HepG2 (cell line): Measurements from ENCODE around the gene HLA-DMB. TPM values are rescaled to one million over a fixed set of nuclear protein-coding genes. Genes with fewer than 3 reads are reported as not detected.

Source experiments
- AFF4 ChIP-seq: sonication (generic); formaldehyde crosslinking; IDR thresholded peaks from 2 replicates; pipeline ENCODE4 v1.4.0; 2020; ENCODE audit warnings: missing genetic modification reagents
- CREB3 ChIP-seq: sonication (generic); formaldehyde crosslinking; IDR thresholded peaks from 2 replicates; pipeline ENCODE4 v1.5.0; 2020; ENCODE audit warnings: missing genetic modification reagents
- ELF1 ChIP-seq: sonication (generic); formaldehyde crosslinking; IDR thresholded peaks from 2 replicates; pipeline ENCODE4 v1.4.0; 2020; ENCODE audit warnings: missing genetic modification reagents
- JUN ChIP-seq: sonication (generic); formaldehyde crosslinking; IDR thresholded peaks from 2 replicates; pipeline ENCODE4 v1.4.0; 2020; ENCODE audit warnings: mild to moderate bottlenecking, missing genetic modification reagents
- MAFK ChIP-seq, 2 experiments: IDR thresholded peaks in 1 of 2; conservative IDR thresholded peaks in 1 of 2; 2 replicates each; pipeline ENCODE4 v1.6.1; 2011; ENCODE audit warnings: improper control_type of control experiment in 2 of 2, low read length in 2 of 2
- SAP130 ChIP-seq: IDR thresholded peaks from 2 replicates; pipeline ENCODE4 v1.6.1; 2016; ENCODE audit warnings: low read depth
- SIX4 ChIP-seq: sonication (generic); formaldehyde crosslinking; IDR thresholded peaks from 2 replicates; pipeline ENCODE4 v1.4.0; 2020; ENCODE audit warnings: missing genetic modification reagents
- SP140L ChIP-seq: sonication (generic); formaldehyde crosslinking; IDR thresholded peaks from 2 replicates; pipeline ENCODE4 v1.4.0; 2020; ENCODE audit warnings: missing genetic modification reagents, borderline replicate concordance
- WIZ ChIP-seq: sonication (generic); formaldehyde crosslinking; IDR thresholded peaks from 2 replicates; pipeline ENCODE4 v1.5.1; 2020; ENCODE audit warnings: mild to moderate bottlenecking, missing genetic modification reagents
- ZBTB38 ChIP-seq: sonication (generic); formaldehyde crosslinking; IDR thresholded peaks from 2 replicates; pipeline ENCODE4 v1.5.1; 2020; ENCODE audit warnings: mild to moderate bottlenecking, missing genetic modification reagents
- ZNF264 ChIP-seq: sonication (generic); formaldehyde crosslinking; IDR thresholded peaks from 2 replicates; pipeline ENCODE4 v1.4.0; 2020; ENCODE audit warnings: missing genetic modification reagents
- ZNF350 ChIP-seq: sonication (generic); formaldehyde crosslinking; IDR thresholded peaks from 2 replicates; pipeline ENCODE4 v1.4.0; 2020; ENCODE audit warnings: mild to moderate bottlenecking, low read depth, missing genetic modification reagents, borderline replicate concordance
- ZNF572 ChIP-seq: sonication (generic); formaldehyde crosslinking; IDR thresholded peaks from 2 replicates; pipeline ENCODE4 v1.5.1; 2020; ENCODE audit warnings: mild to moderate bottlenecking, missing genetic modification reagents
- ZNF772 ChIP-seq: sonication (generic); formaldehyde crosslinking; IDR thresholded peaks from 2 replicates; pipeline ENCODE4 v1.5.0; 2020; ENCODE audit warnings: mild to moderate bottlenecking, missing genetic modification reagents
- ZNF790 ChIP-seq: sonication (generic); formaldehyde crosslinking; IDR thresholded peaks from 2 replicates; pipeline ENCODE4 v1.8.0; 2022; ENCODE audit warnings: missing genetic modification reagents, mild to moderate bottlenecking, borderline replicate concordance
- polyA plus RNA-seq, 8 experiments: library from polyadenylated mRNA; depleted of rRNA in 3 of 8; stranded (reverse) in 7 of 8; unstranded in 1 of 8; fragments of >200 nt; fragmentation: Illumina TruSeq in 4 of 8; extraction: Trizol in 4 of 8; gene quantifications; 2 replicates each; pipeline versions ENCODE4 v1.2.1 to v1.2.3, GENCODE V29; 2011 to 2016; ENCODE audit warnings: low read depth in 4 of 8, missing spikeins in 1 of 8, mixed read lengths in 1 of 8; ENCODE audit not compliant: insufficient read depth in 1 of 8
- total RNA-seq, 5 experiments: library from RNA; depleted of rRNA; stranded (reverse); fragments of >200 nt; fragmentation: Illumina TruSeq; extraction: Trizol; gene quantifications; 2 replicates each; pipeline ENCODE4 v1.2.3, GENCODE V29; 2016; ENCODE audit warnings: low read depth in 1 of 5
- TF ChIP-seq, protein P1 (sequence below): sonication (generic); formaldehyde crosslinking; conservative IDR thresholded peaks from 2 replicates; pipeline ENCODE4 v1.4.0; 2020; ENCODE audit warnings: mild to moderate bottlenecking, missing genetic modification reagents, moderate library complexity
- TF ChIP-seq, protein P2 (sequence below): sonication (generic); formaldehyde crosslinking; IDR thresholded peaks from 2 replicates; pipeline ENCODE4 v1.8.1; 2023; ENCODE audit warnings: mild to moderate bottlenecking, moderate library complexity, missing genetic modification reagents

The HLA-DMB gene
- total and polyA plus RNA-seq, 2 of the 13 experiments (the other 11 are each of a cell fraction or from before 2014, with no cell fraction given), result not detected

GRCh38 chr6:32971581-32972352, 30.9 kb upstream of the HLA-DMB start (continued):
- TF ChIP-seq, protein P1, sequence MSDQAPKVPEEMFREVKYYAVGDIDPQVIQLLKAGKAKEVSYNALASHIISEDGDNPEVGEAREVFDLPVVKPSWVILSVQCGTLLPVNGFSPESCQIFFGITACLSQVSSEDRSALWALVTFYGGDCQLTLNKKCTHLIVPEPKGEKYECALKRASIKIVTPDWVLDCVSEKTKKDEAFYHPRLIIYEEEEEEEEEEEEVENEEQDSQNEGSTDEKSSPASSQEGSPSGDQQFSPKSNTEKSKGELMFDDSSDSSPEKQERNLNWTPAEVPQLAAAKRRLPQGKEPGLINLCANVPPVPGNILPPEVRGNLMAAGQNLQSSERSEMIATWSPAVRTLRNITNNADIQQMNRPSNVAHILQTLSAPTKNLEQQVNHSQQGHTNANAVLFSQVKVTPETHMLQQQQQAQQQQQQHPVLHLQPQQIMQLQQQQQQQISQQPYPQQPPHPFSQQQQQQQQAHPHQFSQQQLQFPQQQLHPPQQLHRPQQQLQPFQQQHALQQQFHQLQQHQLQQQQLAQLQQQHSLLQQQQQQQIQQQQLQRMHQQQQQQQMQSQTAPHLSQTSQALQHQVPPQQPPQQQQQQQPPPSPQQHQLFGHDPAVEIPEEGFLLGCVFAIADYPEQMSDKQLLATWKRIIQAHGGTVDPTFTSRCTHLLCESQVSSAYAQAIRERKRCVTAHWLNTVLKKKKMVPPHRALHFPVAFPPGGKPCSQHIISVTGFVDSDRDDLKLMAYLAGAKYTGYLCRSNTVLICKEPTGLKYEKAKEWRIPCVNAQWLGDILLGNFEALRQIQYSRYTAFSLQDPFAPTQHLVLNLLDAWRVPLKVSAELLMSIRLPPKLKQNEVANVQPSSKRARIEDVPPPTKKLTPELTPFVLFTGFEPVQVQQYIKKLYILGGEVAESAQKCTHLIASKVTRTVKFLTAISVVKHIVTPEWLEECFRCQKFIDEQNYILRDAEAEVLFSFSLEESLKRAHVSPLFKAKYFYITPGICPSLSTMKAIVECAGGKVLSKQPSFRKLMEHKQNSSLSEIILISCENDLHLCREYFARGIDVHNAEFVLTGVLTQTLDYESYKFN (CRISPR knock-in tag), result peak; percentile 43
- no peak for TF ChIP-seq ZNF572
- TF ChIP-seq WIZ (CRISPR knock-in tag), result no peak
- no peak; the same call in 1 of the 2 replicates for TF ChIP-seq SAP130 (CRISPR knock-in tag)
- TF ChIP-seq JUN, result peak; percentile 77
- no peak for TF ChIP-seq ZNF772 (CRISPR knock-in tag)
- TF ChIP-seq SIX4 (CRISPR knock-in tag), result peak; percentile 45; the same call in 1 of the 2 replicates
- TF ChIP-seq CREB3 (CRISPR knock-in tag), result no peak; the same call in 1 of the 2 replicates
- TF ChIP-seq ZNF264 (CRISPR knock-in tag), result peak; percentile 64
- peak; percentile 100 for TF ChIP-seq ZBTB38
- TF ChIP-seq ZNF350, result peak; percentile 74; the same call in 1 of the 2 replicates
- TF ChIP-seq ELF1 (CRISPR knock-in tag), result peak; percentile 57
- TF ChIP-seq AFF4, result peak; percentile 67; the same call in 1 of the 2 replicates
- TF ChIP-seq ZNF790 (CRISPR knock-in tag), result peak; percentile 71; the same call in 1 of the 2 replicates
- no peak for TF ChIP-seq MAFK (conservative IDR thresholded peaks at IDR 0.05 in 1 of 2, IDR thresholded peaks at IDR 0.05 in 1 of 2; ENCODE audit: low read length in 2 of 2)
- TF ChIP-seq SP140L (CRISPR knock-in tag), result peak; percentile 95; the same call in 1 of the 2 replicates
- TF ChIP-seq, protein P2, sequence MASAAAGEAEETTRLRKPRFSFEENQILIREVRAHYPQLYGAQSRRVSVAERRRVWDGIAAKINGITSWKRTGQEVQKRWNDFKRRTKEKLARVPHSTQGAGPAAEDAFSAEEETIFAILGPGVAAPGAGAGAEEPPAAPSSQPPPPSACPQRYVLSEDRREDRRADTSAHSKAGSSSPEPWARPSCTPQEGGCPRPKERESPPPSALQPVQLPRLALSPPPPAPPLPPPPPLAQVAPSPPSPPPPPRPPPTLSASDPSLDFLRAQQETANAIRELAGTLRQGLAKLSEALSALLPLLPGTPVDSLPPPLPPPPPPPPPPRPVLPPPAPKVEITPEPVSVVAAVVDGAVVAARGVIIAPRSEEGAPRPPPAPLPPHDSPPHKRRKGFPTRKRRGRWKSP (CRISPR knock-in tag), result peak; percentile 80
